ENCODE data around the gene GPM6B.

DNA sequence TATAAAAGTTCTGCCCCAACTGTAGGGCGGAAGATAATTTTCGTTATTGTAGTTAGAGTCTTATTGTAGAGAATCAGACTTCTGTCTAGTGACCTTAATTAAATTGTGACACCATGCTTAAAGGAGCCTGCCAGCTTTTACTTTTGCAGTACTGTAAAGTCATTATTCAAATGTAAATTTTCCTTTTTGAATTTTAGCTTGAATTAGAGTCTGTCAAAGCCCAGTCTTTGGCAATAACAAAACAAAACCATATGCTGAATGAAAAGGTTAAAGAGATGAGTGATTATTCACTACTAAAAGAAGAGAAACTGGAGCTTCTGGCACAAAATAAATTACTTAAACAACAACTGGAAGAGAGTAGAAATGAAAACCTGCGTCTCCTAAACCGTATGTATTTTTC, 60.5 kb downstream of the GPM6B start:
- TF ChIP-seq, protein P1, sequence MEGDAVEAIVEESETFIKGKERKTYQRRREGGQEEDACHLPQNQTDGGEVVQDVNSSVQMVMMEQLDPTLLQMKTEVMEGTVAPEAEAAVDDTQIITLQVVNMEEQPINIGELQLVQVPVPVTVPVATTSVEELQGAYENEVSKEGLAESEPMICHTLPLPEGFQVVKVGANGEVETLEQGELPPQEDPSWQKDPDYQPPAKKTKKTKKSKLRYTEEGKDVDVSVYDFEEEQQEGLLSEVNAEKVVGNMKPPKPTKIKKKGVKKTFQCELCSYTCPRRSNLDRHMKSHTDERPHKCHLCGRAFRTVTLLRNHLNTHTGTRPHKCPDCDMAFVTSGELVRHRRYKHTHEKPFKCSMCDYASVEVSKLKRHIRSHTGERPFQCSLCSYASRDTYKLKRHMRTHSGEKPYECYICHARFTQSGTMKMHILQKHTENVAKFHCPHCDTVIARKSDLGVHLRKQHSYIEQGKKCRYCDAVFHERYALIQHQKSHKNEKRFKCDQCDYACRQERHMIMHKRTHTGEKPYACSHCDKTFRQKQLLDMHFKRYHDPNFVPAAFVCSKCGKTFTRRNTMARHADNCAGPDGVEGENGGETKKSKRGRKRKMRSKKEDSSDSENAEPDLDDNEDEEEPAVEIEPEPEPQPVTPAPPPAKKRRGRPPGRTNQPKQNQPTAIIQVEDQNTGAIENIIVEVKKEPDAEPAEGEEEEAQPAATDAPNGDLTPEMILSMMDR (IDR thresholded peaks at IDR 0.05) = no peak
- no peak for TF ChIP-seq POLR2A (IDR thresholded peaks at IDR 0.05)

Data from esophagus squamous epithelium (tissue), 4 donors.